Fibroblast of skin of left quadriceps (primary cell): ENCODE results near the gene ITGAE.
"Not testable (repeated sequence)": the region's sequence is repeated elsewhere in the genome, so short reads cannot be mapped to it uniquely, and the experiment has no call there.

ENCODE experiments used
- DNase-seq, 2 experiments: peaks; one replicate each; pipeline ENCODE4 v3.0.0-alpha.2; 2013; ENCODE audit warnings: low read depth in 2 of 2

The ITGAE gene

GRCh38 chr17:3730881-3731429 is 70.0 kb downstream of the ITGAE start:
- DNase-seq, result peak in 1 of 2 experiments; percentile 32

GRCh38 chr17:3729881-3730280 is 71.1 kb downstream of the ITGAE start:
- no peak for DNase-seq

DNA sequence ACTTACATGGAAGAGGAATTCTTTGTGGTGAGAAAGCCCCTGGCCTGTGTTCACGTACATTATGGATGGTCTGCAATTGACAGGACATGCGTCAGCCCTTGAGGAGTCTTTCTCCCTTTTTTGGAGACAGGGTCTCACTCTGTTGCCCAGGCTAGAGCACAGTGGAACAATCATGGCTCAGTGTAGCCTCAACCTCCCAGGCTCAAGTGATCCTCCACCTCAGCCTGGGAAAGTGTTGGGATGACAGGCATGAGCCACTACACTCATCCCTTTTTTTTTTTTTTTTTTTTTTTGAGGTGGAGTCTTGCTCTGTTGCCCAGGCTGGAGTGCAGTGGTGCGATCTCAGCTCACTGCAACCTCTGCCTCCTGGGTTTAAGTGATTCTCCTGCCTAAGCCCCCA is 72.9 kb downstream of the ITGAE start:
- not testable (repeated sequence) for DNase-seq

- DNase-seq, result no peak
Measured at GRCh38 chr17:3727041-3727440, 73.9 kb downstream of the ITGAE start.

GRCh38 chr17:3724378-3725077 is 76.5 kb downstream of the ITGAE start:
- no peak for DNase-seq

GRCh38 chr17:3723556-3724377 is 77.2 kb downstream of the ITGAE start, which contains the start of gene HASPIN:
TSS of gene HASPIN (plus strand) at chr17:3723903. CDS start at chr17:3723936, 33 bp downstream.
- peak; percentile 78 to 82 for DNase-seq

- no peak for DNase-seq
Measured at GRCh38 chr17:3723188-3723555, 77.8 kb downstream of the ITGAE start.

- no peak for DNase-seq
Measured at GRCh38 chr17:3722716-3723115, 78.3 kb downstream of the ITGAE start.

DNA sequence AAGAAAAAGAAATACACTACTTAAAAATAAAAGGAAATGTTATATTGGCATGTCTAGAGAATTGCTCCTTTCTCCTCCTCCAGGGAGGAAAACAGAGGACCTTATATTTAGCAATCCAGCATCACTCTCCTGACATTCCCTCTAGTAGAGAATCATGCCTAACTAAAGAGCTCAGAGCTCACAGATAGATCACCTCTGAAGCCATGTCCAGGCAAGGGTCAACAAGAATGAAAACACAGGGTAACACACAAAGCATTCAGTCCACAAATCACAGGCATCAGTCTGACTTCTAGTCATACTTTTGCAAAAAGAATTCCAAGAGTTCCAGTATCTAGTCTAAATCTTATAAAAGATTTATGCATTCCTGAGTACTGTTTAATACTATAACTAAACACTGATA is 81.7 kb downstream of the ITGAE start:
- DNase-seq, result no peak

DNA sequence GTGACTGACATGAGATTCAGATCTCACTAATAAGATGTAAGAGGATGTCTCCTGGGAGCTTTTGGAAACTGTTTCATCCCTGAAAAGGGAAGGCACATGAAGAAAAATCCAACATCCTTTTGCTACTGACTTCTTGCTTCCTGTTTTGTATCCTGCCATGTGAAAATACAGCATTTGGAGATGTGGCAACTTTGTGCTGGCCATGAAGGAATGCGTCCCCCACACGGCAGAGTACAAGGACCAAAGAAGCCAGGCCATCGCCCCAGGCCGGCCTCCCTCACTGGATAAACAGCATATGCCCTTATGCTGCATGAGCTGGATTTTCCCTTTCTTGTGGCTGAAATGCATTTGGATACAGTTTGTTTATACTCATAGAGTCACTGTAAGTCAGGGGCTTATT is 82.8 kb downstream of the ITGAE start:
- no peak for DNase-seq

- no peak for DNase-seq
Measured at GRCh38 chr17:3715296-3715695, 85.7 kb downstream of the ITGAE start.

- no peak for DNase-seq
Measured at GRCh38 chr17:3712811-3713463, 88.1 kb downstream of the ITGAE start.

GRCh38 chr17:3710951-3711383 is 90.0 kb downstream of the ITGAE start:
- no peak for DNase-seq

DNA sequence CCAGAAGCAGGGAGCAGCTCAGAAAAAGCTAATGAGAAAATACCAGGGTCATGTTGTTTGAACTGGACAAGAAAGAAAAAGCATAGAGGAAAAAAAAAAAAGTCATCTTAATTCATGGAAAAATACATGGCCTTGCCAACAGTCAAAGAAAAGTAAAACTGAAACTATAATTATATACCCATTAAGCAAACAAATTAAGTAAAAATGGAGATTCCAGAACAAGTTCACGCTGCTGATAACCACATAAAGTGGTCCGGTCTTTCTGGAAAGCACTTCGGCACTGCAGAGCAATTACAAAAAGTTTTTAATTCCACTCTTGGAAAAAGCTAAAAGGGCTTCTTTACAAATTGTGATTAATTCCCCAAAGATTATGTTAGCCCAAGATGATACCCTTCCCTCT is 92.6 kb downstream of the ITGAE start:
- DNase-seq, result no peak

GRCh38 chr17:3705718-3705984 is 95.3 kb downstream of the ITGAE start:
- not testable (repeated sequence) for DNase-seq

GRCh38 chr17:3704931-3705717 is 95.9 kb downstream of the ITGAE start:
- DNase-seq, result no peak

- DNase-seq, result not testable (repeated sequence)
Measured at GRCh38 chr17:3702041-3702539, 98.9 kb downstream of the ITGAE start.

DNA sequence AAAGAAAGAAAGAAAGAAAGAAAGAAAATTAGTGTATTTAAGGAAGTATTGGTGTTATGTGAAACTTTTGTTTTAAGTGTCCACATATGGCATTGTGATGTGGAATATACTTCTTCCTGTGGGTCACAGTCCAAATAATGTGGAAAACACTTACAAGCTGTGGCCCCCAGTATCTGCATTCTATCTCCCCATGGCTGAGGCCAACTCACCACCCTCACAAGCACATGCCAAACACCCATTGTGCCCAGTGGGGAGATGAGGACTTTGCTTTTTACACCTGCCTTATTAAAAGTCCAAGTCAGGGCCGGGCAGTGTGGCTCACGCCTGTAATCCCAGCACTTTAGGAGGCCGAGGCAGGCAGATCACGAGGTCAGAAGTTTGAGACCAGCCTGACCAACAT is 101.0 kb downstream of the ITGAE start:
- no peak for DNase-seq

- DNase-seq, result no peak
Measured at GRCh38 chr17:3698139-3698538, 102.8 kb downstream of the ITGAE start.

- DNase-seq, result no peak
Measured at GRCh38 chr17:3697103-3697476, 103.9 kb downstream of the ITGAE start.

GRCh38 chr17:3695723-3696411 is 105.1 kb downstream of the ITGAE start, which contains the start of gene P2RX5:
TSS of gene P2RX5 (minus strand) at chr17:3696155. CDS start at chr17:3696005, 150 bp downstream.
- no peak for DNase-seq
